Muscle layer of duodenum (tissue), 2 donors: ENCODE results near the gene STX19.
A peak's percentile ranks its signal among the peaks of the same experiment; 100 is the strongest.

Experiments
- H3K27ac ChIP-seq: one replicate; pipeline ENCODE4 v1.7.0; 2013; ENCODE audit warnings: mild to moderate bottlenecking, low read length
- H3K27me3 ChIP-seq: one replicate; pipeline ENCODE4 v1.7.0; 2013; ENCODE audit warnings: low read depth, mild to moderate bottlenecking, control low read depth, low read length
- H3K36me3 ChIP-seq, 2 donors: one replicate each; pipeline ENCODE4 v1.7.0; 2013; ENCODE audit warnings: low read length in 2 of 2, control low read depth in 1 of 2, mild to moderate bottlenecking in 1 of 2; ENCODE audit not compliant: insufficient read depth in 2 of 2, control insufficient read depth in 1 of 2
- H3K4me1 ChIP-seq, 2 donors: one replicate each; pipeline ENCODE4 v1.7.0; 2013; ENCODE audit warnings: low read length in 2 of 2, mild to moderate bottlenecking in 2 of 2, control low read depth in 1 of 2, moderate library complexity in 1 of 2; ENCODE audit not compliant: insufficient read depth in 2 of 2, control insufficient read depth in 1 of 2
- H3K4me3 ChIP-seq, 2 donors: one replicate each; pipeline ENCODE4 v1.7.0; 2013; ENCODE audit warnings: low read length in 2 of 2, low read depth in 1 of 2, mild to moderate bottlenecking in 1 of 2
- H3K9me3 ChIP-seq, 2 donors: one replicate each; pipeline ENCODE4 v1.7.0; 2013; ENCODE audit warnings: low read length in 2 of 2, control low read depth in 1 of 2, mild to moderate bottlenecking in 1 of 2; ENCODE audit not compliant: control insufficient read depth in 1 of 2
- donor health status: healthy.

STX19 gene

DNA sequence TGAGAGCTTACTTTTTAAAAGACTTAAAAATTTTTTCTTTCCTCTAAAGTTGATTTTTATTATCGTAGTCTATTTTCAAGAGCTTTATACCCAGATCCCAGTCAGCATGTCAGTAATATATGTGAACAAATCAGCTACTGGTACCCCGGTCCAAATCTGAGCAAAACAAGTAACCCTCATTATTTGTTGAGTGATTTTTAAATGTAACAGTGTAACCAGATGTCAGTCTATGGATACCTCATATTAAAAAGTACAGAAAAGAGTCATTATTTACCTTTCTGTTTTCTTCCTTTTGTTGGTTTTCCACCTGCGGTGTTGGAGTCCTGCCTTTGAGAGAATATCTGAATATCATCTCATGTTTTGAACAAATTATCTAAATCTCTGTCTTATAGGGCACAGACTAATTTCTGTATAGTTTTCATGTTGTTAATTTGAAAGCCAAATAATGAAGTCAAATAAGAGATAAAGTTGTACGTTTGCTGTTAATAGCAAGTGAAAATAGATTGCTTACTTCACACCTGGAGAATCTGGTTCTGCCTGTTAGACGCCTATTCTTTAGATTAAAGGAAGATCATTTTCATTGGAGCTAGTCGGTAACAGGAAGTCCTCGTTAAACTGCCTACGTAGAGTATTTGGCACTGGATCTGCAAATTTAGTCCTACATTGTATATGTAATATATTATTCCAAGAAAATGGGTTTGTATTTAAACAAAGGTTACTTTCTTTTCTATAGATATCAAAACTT, at the start of gene STX19:
STX19 (minus strand) TSS at position 505 of the 745 bp plus-strand sequence. CDS start 13,328 bp downstream, outside the sequence.
- Histone ChIP-seq H3K36me3 (no peaks in the 10 kb centered on the region), H3K4me1 (no peaks in the 10 kb centered on the region), H3K27ac (peak within 1 kb of the TSS; percentile 83), H3K4me3 (peak within 1 kb of the TSS in 1 of 2 donors; percentile 52), H3K27me3 (no peaks in the 10 kb centered on the region), H3K9me3 (no peaks in the 10 kb centered on the region)

DNA sequence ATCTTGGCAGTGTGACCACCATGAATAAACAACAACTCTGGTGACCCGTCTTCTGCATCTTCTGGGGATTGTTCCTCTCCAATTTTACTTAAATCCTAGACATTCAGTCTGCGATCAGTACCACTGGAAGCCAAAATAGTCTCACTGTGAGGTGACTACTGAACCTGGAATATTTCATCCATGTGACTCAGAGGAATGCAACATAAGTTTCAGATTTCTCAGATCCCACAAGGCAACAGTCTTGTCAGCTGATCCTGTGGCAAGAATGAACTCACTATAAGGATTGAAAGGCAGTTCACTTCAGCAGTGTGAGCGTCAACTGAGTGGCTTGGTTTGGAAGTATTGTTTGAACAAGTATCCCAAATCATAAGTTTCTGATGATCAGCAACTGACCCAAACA, 47.7 kb upstream of the STX19 start:
- Histone ChIP-seq H3K4me1 (no peaks in the 10 kb centered on the region), H3K27me3 (no peaks in the 10 kb centered on the region), H3K4me3 (no peak overlapping the region), H3K36me3 (peaks cover 18 to 19% of the 10 kb centered on the region in 2 donors), H3K27ac (no peak overlapping the region), H3K9me3 (no peaks in the 10 kb centered on the region)

- no peaks in the 10 kb centered on the region for H3K27me3 ChIP-seq
- no peak overlapping the region for H3K27ac ChIP-seq
- no peak overlapping the region for H3K4me3 ChIP-seq
- no peaks in the 10 kb centered on the region for H3K9me3 ChIP-seq
- H3K4me1 ChIP-seq, result no peaks in the 10 kb centered on the region
- peaks cover 21 to 22% of the 10 kb centered on the region in 2 donors for H3K36me3 ChIP-seq
These were observed 43.4 kb upstream of the STX19 start for GRCh38 chr3:94071713-94072284.

DNA sequence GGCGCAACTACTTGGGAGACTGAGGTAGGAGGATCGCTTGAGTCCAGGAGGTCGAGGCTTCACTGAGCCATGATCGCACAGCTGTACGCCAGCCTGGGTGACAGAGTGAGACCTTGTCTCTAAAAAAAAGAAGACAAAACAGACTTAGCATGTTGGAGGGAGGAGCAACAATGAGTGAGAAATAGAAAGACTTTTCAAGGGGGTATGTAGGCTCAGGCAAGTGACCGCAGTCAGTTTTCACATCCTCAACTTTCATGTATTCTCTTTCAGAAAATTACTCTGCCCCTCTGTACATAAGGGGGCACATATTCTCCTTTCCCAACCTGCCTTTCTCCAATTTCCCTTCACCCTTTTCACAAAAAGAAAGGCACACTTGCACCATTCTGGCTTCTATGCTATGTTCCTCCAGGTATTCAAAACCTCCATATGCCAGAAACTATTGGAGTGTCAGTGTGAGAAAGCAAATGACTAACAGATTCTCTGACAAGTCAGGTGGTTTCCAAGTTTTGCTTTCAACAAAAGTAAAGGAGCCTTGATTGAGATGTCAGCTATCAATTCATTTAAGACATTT, 42.0 kb upstream of the STX19 start:
- Histone ChIP-seq H3K4me3 (no peak overlapping the region), H3K9me3 (no peaks in the 10 kb centered on the region)

GRCh38 chr3:94069194-94069813, 40.9 kb upstream of the STX19 start:
- Histone ChIP-seq H3K4me1 (peaks cover 0 to 7% of the 10 kb centered on the region in 2 donors), H3K27me3 (no peaks in the 10 kb centered on the region), H3K4me3 (no peak overlapping the region)

More for the DNA sequence above, 42.0 kb upstream of the STX19 start:
- Histone ChIP-seq H3K4me1 (no peaks in the 10 kb centered on the region), H3K27me3 (no peaks in the 10 kb centered on the region), H3K36me3 (peaks cover 15% of the 10 kb centered on the region in 2 donors), H3K27ac (no peak overlapping the region)

GRCh38 chr3:94066506-94067500, 38.4 kb upstream of the STX19 start:
- H3K4me1 ChIP-seq, result peaks cover 9 to 21% of the 10 kb centered on the region in 2 donors
- H3K4me3 ChIP-seq, result no peak overlapping the region
- no peaks in the 10 kb centered on the region for H3K9me3 ChIP-seq
- H3K27ac ChIP-seq, result no peak overlapping the region
- H3K36me3 ChIP-seq, result peaks cover 8 to 13% of the 10 kb centered on the region in 2 donors
- no peaks in the 10 kb centered on the region for H3K27me3 ChIP-seq

More at GRCh38 chr3:94069194-94069813, 40.9 kb upstream of the STX19 start:
- H3K9me3 ChIP-seq, result no peaks in the 10 kb centered on the region
- H3K27ac ChIP-seq, result no peak overlapping the region
- peaks cover 15% of the 10 kb centered on the region in 2 donors for H3K36me3 ChIP-seq

DNA sequence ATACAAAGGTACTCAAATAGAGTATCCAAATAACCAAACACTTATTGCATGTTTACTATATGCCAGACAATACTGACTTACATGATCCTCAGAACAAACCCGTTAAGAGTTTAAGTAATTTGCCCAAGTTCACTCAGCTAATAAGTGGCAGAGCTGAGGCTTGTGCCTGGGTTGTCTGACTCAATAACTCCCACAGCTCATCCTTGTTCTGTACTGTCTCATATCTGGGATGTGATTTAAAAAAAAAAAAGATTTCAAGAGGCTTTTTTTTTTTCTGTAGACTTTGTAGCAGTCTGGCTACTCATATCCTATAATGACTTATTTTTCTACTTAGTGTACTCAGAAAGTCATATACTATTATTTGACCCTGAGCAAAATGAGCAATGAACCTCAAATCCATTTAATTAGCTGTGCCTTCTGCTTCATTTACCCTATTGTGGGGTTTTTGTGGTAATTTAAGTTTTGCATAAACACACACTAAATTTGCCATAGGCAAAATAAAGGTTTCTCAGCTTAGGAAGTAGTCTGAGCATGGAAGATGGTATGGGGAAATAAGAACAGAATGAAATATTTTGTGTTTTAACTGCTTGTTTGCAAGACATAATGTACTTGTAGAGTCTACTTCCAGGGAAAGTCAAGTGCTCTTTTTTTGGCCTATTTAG, 37.6 kb upstream of the STX19 start:
- H3K27me3 ChIP-seq, result no peaks in the 10 kb centered on the region
- no peak overlapping the region for H3K4me3 ChIP-seq
- H3K9me3 ChIP-seq, result no peaks in the 10 kb centered on the region
- H3K4me1 ChIP-seq, result peaks cover 10 to 21% of the 10 kb centered on the region in 2 donors
- H3K36me3 ChIP-seq, result peaks cover 4 to 8% of the 10 kb centered on the region in 2 donors
- no peak overlapping the region for H3K27ac ChIP-seq

DNA sequence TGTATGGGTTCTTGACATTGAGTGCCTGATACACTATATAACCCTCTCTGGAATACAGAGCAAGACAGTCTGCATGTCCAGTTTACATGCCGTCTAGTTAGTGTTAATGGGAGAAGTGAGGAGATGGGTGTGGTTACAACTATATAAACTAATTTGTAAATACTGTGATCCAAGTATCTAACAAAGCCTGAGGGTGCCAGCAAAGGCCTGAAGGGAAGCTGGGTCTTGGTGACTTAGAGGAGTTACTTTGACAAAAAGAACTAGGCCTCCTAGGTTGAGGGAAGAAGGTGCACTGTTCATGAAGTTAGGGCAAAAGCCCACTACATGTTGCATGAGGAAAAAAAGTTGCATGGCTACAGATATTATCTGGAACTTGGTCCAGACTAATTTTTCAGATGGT, 36.7 kb upstream of the STX19 start:
- Histone ChIP-seq H3K27me3 (no peaks in the 10 kb centered on the region), H3K4me1 (peaks cover 10 to 21% of the 10 kb centered on the region in 2 donors), H3K36me3 (peaks cover 0 to 11% of the 10 kb centered on the region in 2 donors), H3K27ac (no peak overlapping the region), H3K4me3 (no peak overlapping the region), H3K9me3 (no peaks in the 10 kb centered on the region)

DNA sequence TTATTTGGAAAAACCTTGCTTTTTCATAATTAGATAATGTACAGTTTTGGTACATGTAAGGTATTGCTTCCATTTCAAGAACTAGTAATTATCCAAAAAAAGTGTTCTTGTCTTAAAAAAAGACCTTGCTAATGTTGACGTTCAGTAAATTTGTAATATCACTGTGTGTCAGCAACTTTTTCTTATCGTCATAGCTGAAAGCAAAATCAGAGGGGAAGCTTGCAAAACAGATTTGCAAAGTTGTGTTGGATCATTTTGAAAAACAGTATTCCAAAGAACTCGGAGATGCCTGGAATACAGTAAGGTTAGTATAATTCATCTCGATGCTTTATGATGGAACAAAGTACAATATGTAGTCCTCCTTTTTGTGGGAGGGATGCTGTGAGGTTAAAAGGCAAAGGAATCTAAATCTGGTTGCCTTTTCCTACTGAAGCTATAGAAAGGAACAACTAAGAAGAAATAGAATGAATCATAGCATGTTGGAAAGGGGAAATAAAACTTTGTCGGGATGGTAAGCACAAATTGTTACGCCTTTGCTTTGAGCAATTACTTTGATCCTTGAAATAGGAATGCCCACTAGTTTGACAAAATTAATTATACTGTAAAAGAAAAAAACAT, 36.0 kb upstream of the STX19 start:
- peak overlapping the region; percentile 83 to 100 for H3K4me3 ChIP-seq
- H3K9me3 ChIP-seq, result no peaks in the 10 kb centered on the region
- H3K27me3 ChIP-seq, result no peaks in the 10 kb centered on the region
- H3K36me3 ChIP-seq, result peaks cover 0 to 17% of the 10 kb centered on the region in 2 donors
- peaks cover 10 to 21% of the 10 kb centered on the region in 2 donors for H3K4me1 ChIP-seq
- H3K27ac ChIP-seq, result no peak overlapping the region
